ENCODE results near the gene RBM47.

RBM47 gene

DNA sequence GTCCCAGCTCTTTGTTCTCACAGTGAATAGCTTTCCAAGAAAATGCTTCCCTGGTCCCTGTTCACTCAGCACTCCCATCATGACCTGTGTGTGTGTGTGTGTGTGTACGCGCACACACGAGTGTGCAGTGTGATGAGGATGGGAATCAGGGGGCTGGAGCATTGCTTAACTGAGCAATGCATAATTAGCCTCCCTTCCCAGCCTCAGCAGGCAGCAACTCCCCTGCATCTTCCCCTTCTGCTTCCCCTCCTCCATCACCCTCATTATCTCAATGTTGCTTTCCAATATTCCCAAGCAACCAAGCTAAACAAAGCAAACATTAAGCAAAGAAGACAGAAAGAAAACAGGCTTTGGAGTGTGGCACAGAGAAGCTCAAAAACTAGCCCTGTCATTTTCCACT is 137.0 kb downstream of the RBM47 start:
- Histone ChIP-seq H3K36me3 (ENCODE audit: control insufficient read depth, insufficient read depth, low read length) (no peaks in the 10 kb centered on the region), H3K4me2 (ENCODE audit: low read length) (no peak overlapping the region), H3K27me3 (ENCODE audit: control insufficient read depth, insufficient read depth, low read length) (no peaks in the 10 kb centered on the region), H3K9ac (no peak overlapping the region), H3K27ac (peak overlapping the region; percentile 24), H2AFZ (no peak overlapping the region), H3K79me2 (peaks cover 28% of the 10 kb centered on the region), H3K4me1 (peaks cover 9% of the 10 kb centered on the region), H3K4me3 (ENCODE audit: low read depth, low read length) (no peak overlapping the region), H3K9me3 (ENCODE audit: control insufficient read depth, low read length) (no peaks in the 10 kb centered on the region)
- no peak for TF ChIP-seq CTCF (IDR thresholded peaks at IDR 0.05)

GRCh38 chr4:40490481-40490880 is 139.2 kb downstream of the RBM47 start:
- Histone ChIP-seq H3K4me2 (ENCODE audit: low read length) (no peak overlapping the region), H3K79me2 (peaks cover 17% of the 10 kb centered on the region), H3K9ac (no peak overlapping the region), H3K27ac (no peak overlapping the region), H2AFZ (no peak overlapping the region), H3K36me3 (ENCODE audit: control insufficient read depth, insufficient read depth, low read length) (no peaks in the 10 kb centered on the region), H3K4me1 (peaks cover 9% of the 10 kb centered on the region), H3K4me3 (ENCODE audit: low read depth, low read length) (no peak overlapping the region), H3K27me3 (ENCODE audit: control insufficient read depth, insufficient read depth, low read length) (no peaks in the 10 kb centered on the region), H3K9me3 (ENCODE audit: control insufficient read depth, low read length) (no peaks in the 10 kb centered on the region)
- TF ChIP-seq CTCF (IDR thresholded peaks at IDR 0.05) = no peak

GRCh38 chr4:40489961-40490360 is 139.7 kb downstream of the RBM47 start:
- Histone ChIP-seq H2AFZ (no peak overlapping the region), H3K27me3 (ENCODE audit: control insufficient read depth, insufficient read depth, low read length) (no peaks in the 10 kb centered on the region), H3K4me1 (peaks cover 9% of the 10 kb centered on the region), H3K36me3 (ENCODE audit: control insufficient read depth, insufficient read depth, low read length) (no peaks in the 10 kb centered on the region), H3K9me3 (ENCODE audit: control insufficient read depth, low read length) (no peaks in the 10 kb centered on the region), H3K4me2 (ENCODE audit: low read length) (no peak overlapping the region), H3K27ac (no peak overlapping the region), H3K4me3 (ENCODE audit: low read depth, low read length) (peak overlapping the region; percentile 3), H3K79me2 (peaks cover 17% of the 10 kb centered on the region), H3K9ac (no peak overlapping the region)
- no peak for TF ChIP-seq CTCF (IDR thresholded peaks at IDR 0.05)

- H3K9me3 ChIP-seq (ENCODE audit: control insufficient read depth, low read length) = no peaks in the 10 kb centered on the region
- no peak overlapping the region for H2AFZ ChIP-seq
- H3K4me2 ChIP-seq (ENCODE audit: low read length) = no peak overlapping the region
- H3K4me3 ChIP-seq (ENCODE audit: low read depth, low read length) = no peak overlapping the region
- H3K27me3 ChIP-seq (ENCODE audit: control insufficient read depth, insufficient read depth, low read length) = no peaks in the 10 kb centered on the region
- TF ChIP-seq CTCF (IDR thresholded peaks at IDR 0.05) = no peak
- no peak overlapping the region for H3K9ac ChIP-seq
- H3K4me1 ChIP-seq = peaks cover 6% of the 10 kb centered on the region
- H3K27ac ChIP-seq = no peak overlapping the region
- peaks cover 2% of the 10 kb centered on the region for H3K79me2 ChIP-seq
- no peaks in the 10 kb centered on the region for H3K36me3 ChIP-seq (ENCODE audit: control insufficient read depth, insufficient read depth, low read length)
Measured at GRCh38 chr4:40486534-40486933, 143.1 kb downstream of the RBM47 start.

DNA sequence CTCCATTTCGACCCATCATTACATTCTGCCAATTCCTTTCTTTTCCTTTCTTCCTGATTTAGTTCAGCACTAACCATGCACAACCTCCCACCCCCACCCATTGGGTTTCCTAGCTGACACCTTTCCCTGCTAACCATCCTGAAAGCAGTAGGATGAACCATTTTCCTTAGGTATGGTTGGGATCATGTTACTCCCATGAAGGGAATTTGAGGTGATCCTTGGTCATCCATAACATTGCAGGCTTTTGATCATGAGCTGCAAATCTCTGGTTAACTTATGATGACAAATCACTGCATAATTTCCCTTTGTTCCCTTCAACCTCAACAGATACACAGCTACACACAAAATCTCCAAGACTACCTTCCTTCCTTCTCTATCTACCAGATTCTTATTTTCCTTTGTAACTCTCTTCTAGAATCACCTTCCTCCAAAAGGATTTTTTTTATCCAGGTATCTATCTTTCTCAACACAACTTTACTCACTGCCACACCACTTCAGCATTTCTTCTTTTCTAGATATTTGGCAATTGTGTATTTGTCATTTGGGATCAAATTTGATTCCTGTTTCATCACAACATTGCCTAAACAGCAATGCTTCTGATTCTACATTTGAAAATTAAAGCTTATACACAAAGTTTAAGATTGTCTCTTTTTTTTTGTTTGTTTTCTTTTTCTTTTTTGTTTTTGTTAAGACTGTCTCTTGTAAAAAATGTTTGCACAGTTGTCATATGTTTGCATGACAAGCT is 145.1 kb downstream of the RBM47 start:
- Histone ChIP-seq H3K36me3 (ENCODE audit: control insufficient read depth, insufficient read depth, low read length) (no peaks in the 10 kb centered on the region), H3K4me2 (ENCODE audit: low read length) (no peak overlapping the region)

More for the DNA sequence above, 145.1 kb downstream of the RBM47 start:
- Histone ChIP-seq H3K9me3 (ENCODE audit: control insufficient read depth, low read length) (no peaks in the 10 kb centered on the region), H2AFZ (no peak overlapping the region), H3K79me2 (peaks cover 8% of the 10 kb centered on the region), H3K27ac (no peak overlapping the region), H3K4me3 (ENCODE audit: low read depth, low read length) (no peak overlapping the region), H3K4me1 (peaks cover 2% of the 10 kb centered on the region), H3K9ac (no peak overlapping the region), H3K27me3 (ENCODE audit: control insufficient read depth, insufficient read depth, low read length) (no peaks in the 10 kb centered on the region)
- TF ChIP-seq CTCF (IDR thresholded peaks at IDR 0.05) = no peak

Measured in parathyroid adenoma (tissue), 2 donors.